Activated T-cell treated with anti-CD3 and anti-CD28 coated beads, Interleukin-2, amount 50 U/mL, for 72 hours (primary cell): ENCODE measurements around the gene GRM4. TPM values are rescaled to one million over a fixed set of nuclear protein-coding genes. Genes with fewer than 3 reads are reported as not detected.
"Not testable (repeated sequence)": the region's sequence is repeated elsewhere in the genome, so short reads cannot be mapped to it uniquely, and the experiment has no call there.

ENCODE experiments used
- ATAC-seq, 2 donors: fragments of 150-1000 bp; cut with Tn5 transposase; replicated peaks in 1 of 2; 2 replicates each; pipeline ENCODE4 v1.10.0; 2021; ENCODE audit warnings: moderate library complexity in 2 of 2, mild to moderate bottlenecking in 1 of 2
- DNase-seq, 2 donors: peaks; one replicate each; pipeline ENCODE4 v3.0.0; 2021 to 2022; ENCODE audit warnings: mixed read lengths in 1 of 2
- H3K27ac Mint-ChIP-seq: one replicate; pipeline ENCODE4 v1.8.0; 2022; ENCODE audit warnings: mild to moderate bottlenecking, moderate library complexity, mixed read lengths
- H3K27me3 Mint-ChIP-seq: one replicate; pipeline ENCODE4 v1.8.0; 2022; ENCODE audit warnings: low read depth, mixed read lengths
- H3K36me3 Mint-ChIP-seq, 2 donors: one replicate each; pipeline ENCODE4 v1.8.0; 2022; ENCODE audit warnings: mixed read lengths in 2 of 2, mild to moderate bottlenecking in 1 of 2; ENCODE audit not compliant: insufficient read depth in 2 of 2
- H3K4me1 Mint-ChIP-seq: one replicate; pipeline ENCODE4 v1.8.0; 2022; ENCODE audit warnings: low read depth, mixed read lengths
- H3K4me3 Mint-ChIP-seq, 2 donors: one replicate each; pipeline ENCODE4 v1.8.0; 2022; ENCODE audit warnings: mild to moderate bottlenecking in 2 of 2, mixed read lengths in 2 of 2, moderate library complexity in 2 of 2
- H3K9me3 Mint-ChIP-seq, 2 donors: one replicate each; pipeline ENCODE4 v1.8.0; 2022; ENCODE audit warnings: mixed read lengths in 2 of 2
- total RNA-seq, 2 donors: library from RNA; stranded (reverse); gene quantifications; one replicate each; pipeline ENCODE4 v1.2.3, GENCODE V29; 2022

The GRM4 gene
- total RNA-seq: under 1 TPM in 1 of 2 donors, not detected in 1; 0.07 TPM

DNA sequence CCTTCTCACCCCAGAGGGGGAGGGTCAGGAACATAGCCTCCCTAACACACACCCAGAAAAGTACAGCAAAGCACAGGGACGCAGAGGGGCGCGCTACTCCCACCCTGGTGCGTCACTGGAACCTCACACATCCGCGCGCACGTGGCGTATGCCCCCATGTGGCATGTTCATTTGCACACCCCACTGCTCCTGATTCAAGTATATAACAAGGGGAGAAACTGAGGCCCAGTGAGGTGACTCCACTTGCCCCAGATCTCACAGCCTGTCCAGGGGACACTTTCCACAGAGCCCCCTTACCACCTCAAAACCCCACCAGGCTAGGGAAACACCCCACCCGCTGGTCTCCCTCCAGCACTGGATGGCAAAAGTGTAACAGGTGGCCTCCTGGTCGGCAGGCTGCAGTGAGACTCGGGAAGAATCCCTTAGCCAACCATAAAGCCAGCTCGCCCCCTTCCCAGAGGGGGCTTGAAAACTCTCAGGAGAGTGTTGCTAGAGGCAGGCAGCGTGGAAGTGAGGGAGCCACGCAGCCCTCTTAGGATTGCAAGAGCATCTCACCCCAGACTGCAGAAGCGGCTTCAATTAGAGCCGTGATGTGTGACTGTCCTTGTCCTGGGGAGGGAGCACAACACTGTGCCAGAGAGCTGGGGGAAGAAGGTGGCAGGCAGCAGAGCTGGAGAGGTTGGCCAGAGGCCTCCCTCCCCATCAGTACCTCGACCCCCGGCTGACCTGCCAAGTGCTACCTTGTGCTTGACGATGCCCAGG, at the start of gene GRM4:
GRM4 (minus strand) TSS at position 67 of the 762 bp plus-strand sequence. CDS start 12,591 bp downstream, outside the sequence.
- H3K4me3 Mint-ChIP-seq: peak within 1 kb of the TSS; percentile 72 to 74
- H3K27ac Mint-ChIP-seq: no peak within 1 kb of the TSS
- DNase-seq: no peak
- no peaks in the 10 kb centered on the region for H3K9me3 Mint-ChIP-seq
- H3K27me3 Mint-ChIP-seq: peaks cover 72% of the 10 kb centered on the region
- no peaks in the 10 kb centered on the region for H3K36me3 Mint-ChIP-seq
- peaks cover 21% of the 10 kb centered on the region for H3K4me1 Mint-ChIP-seq
- ATAC-seq: no peak

DNA sequence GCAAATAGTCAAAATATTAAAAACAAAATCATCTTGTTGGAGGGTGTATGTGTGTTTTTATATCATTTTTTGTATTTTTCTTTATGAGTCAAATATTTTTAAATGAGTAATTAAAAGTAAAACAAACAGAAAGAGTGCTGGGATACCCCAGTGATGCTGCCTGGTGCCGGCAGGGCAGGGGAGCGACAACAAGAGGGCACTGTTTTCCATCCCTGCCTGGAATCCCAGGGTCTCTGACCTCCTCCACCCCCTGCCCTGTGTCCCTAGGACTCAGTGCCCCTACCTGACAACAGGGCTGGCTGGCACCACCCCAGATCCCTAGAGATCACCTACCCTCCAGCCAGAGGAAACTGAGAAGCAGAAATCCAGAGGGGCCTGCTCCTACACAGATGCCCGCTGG, 48.9 kb upstream of the GRM4 start:
- no peaks in the 10 kb centered on the region for H3K9me3 Mint-ChIP-seq
- DNase-seq (no peak), ATAC-seq (no peak)
- H3K27ac Mint-ChIP-seq: no peak overlapping the region
- no peaks in the 10 kb centered on the region for H3K36me3 Mint-ChIP-seq
- H3K27me3 Mint-ChIP-seq: no peaks in the 10 kb centered on the region
- no peak overlapping the region for H3K4me3 Mint-ChIP-seq
- H3K4me1 Mint-ChIP-seq: peaks cover 16% of the 10 kb centered on the region

DNA sequence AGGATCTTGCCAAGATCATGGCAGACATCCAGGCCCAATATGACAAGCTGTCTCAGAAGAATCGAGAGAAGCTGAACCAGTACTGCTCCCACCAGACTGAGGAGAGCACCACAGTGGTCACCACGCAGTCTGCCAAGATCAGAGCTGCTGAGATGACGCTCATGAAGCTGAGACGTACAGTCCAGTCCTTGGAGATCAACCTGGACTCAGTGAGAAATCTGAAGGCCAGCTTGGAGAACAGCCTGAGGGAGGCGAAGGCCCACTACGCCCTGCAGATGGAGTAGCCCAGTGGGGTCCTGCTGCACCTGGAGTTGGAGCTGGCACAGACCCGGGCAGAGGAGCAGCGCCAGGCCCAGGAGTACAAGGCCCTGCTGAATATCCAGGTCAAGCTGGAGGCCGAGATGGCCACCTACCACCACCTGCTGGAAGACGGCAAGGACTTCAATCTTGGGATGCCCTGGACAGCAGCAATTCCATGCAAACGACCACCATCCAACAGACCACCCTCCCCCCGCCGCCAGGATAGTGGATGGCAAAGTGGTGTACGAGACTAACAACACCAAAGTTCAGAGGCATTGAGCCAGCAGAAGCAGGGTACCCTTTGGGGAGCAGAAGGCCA, 44.7 kb upstream of the GRM4 start:
- Mint-ChIP-seq H3K4me1 (peaks cover 13% of the 10 kb centered on the region), H3K27me3 (no peaks in the 10 kb centered on the region), H3K27ac (no peak overlapping the region), H3K4me3 (no peak overlapping the region), H3K9me3 (no peaks in the 10 kb centered on the region), H3K36me3 (no peaks in the 10 kb centered on the region)
- DNase-seq (no peak), ATAC-seq (peak; percentile 7 to 27)

DNA sequence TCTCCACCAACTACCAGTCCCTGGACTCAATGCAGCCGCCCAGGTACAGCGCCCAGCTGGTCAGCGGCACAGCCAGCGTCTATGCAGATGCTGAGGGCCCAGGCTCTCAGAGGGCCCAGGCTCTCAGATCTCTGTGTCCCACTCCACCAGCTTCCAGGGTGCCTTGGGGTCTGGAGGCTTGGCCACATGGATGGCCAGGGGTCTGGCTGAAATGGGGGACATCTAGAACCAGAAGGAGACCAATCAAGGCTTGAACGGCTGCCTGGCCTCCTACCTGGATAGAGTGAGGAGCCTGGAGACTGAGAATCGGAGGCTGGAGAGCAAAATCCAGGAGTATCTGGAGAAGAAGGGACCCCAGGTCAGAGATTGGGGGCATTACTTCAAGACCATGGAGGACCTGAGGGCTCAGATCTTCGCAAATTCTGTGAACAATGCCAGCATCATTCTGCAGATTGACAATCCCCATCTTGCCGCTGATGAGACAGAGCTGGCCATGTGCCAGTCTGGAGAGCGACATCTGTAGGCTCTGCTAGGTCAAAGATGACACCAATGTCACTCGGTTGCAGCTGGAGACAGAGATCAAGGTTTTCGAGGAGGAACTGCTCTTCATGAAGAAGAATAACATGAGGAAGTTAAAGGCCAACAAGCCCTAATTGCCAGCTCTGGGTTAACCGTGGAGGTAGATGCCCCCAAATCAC, 44.1 kb upstream of the GRM4 start:
- DNase-seq (peak; percentile 51 to 55), ATAC-seq (peak; percentile 68 to 72)
- H3K36me3 Mint-ChIP-seq: no peaks in the 10 kb centered on the region
- no peak overlapping the region for H3K4me3 Mint-ChIP-seq
- H3K27me3 Mint-ChIP-seq: no peaks in the 10 kb centered on the region
- H3K27ac Mint-ChIP-seq: no peak overlapping the region
- no peaks in the 10 kb centered on the region for H3K9me3 Mint-ChIP-seq
- peaks cover 13% of the 10 kb centered on the region for H3K4me1 Mint-ChIP-seq

DNA sequence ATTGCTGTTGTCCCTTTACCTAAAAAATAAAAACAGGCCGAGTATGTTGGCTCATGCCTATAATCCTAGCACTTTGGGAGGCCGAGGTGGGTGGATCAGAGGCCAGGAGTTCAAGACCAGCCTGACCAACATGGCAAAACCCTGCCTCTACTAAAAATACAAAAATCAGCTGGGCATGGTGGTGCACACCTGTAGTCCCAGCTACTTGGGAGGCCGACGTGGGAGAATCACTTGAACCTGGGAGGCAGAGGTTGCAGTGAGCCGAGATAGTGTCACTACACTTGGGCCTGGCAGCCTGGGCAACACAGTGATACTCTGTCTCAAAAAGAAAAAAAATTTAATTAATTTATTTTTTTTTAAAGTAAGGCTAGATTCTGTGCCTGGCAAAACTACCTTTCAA, 38.8 kb upstream of the GRM4 start:
- not testable (repeated sequence) for H3K9me3 Mint-ChIP-seq, H3K36me3 Mint-ChIP-seq, H3K4me3 Mint-ChIP-seq, DNase-seq, H3K27ac Mint-ChIP-seq, H3K27me3 Mint-ChIP-seq, ATAC-seq
- peaks cover 27% of the 10 kb centered on the region for H3K4me1 Mint-ChIP-seq

DNA sequence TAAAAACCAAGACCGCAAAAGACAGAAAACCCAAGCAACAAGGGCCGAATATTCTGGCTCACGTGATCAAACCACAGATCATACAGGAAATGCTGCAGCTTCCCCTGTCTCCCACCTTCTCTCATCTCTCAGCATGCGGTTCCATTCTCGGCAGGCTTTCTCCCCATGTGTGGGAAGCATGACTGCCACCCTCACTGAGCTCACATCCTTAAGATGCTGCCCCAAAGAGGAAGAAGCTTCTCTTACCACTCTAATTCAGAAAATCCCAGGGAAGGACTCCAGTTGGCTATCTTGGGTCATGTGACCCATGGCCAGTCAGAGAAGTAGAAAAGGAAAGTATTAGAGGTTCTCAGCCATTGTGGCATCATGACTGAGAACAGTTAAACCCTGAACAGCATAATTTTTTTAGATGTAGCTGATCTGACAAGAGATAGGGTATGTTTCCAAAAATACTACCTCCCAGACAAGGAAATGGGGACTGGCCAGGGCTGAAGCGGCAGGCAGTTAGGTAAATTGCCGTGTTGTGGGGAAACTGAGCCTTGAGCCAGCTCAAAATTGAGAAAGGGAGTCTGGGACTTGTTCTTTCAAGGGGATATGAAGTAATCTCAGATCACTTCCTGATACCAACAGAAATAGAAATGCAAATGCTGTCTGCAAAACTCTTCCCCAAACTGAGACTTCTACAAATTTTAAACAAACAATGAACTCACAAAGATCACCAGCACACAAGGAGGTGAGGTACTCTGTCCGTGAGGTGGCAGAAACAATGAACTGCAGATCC, 37.1 kb upstream of the GRM4 start:
- peak; percentile 93 to 94 for ATAC-seq
- peaks cover 23% of the 10 kb centered on the region for H3K4me1 Mint-ChIP-seq

DNA sequence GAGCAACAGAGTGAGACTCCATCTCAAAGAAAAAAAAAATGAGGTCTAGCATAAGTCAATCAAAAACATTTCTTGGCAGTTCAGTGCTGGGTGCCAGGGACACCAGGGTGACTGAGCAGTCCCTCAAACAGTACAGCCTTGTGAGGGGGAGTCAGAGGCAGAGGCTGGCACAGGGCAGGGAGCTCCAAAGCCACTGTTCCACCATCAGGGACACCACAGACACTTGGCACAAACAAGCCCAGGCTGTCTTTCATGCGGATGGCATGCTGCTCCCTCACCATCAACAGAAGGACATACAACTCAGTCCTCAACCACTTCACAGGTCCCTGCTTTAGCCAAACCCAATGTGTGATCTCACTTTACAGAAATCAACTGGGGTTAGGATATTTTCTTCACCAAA, 36.0 kb upstream of the GRM4 start:
- DNase-seq: no peak
- Mint-ChIP-seq H3K27me3 (no peaks in the 10 kb centered on the region), H3K4me3 (peak overlapping the region in 1 of 2 donors; percentile 3), H3K9me3 (peaks cover 1% of the 10 kb centered on the region in 2 donors), H3K36me3 (peaks cover 6 to 10% of the 10 kb centered on the region in 2 donors), H3K27ac (peak overlapping the region; percentile 54), H3K4me1 (peaks cover 23% of the 10 kb centered on the region)
- no peak for ATAC-seq

More for the DNA sequence above, 37.1 kb upstream of the GRM4 start:
- Mint-ChIP-seq H3K27ac (peak overlapping the region; percentile 62), H3K36me3 (peaks cover 6 to 10% of the 10 kb centered on the region in 2 donors), H3K4me3 (peak overlapping the region; percentile 70 to 75), H3K27me3 (no peaks in the 10 kb centered on the region), H3K9me3 (peaks cover 1% of the 10 kb centered on the region in 2 donors)
- DNase-seq: peak; percentile 60 to 70

DNA sequence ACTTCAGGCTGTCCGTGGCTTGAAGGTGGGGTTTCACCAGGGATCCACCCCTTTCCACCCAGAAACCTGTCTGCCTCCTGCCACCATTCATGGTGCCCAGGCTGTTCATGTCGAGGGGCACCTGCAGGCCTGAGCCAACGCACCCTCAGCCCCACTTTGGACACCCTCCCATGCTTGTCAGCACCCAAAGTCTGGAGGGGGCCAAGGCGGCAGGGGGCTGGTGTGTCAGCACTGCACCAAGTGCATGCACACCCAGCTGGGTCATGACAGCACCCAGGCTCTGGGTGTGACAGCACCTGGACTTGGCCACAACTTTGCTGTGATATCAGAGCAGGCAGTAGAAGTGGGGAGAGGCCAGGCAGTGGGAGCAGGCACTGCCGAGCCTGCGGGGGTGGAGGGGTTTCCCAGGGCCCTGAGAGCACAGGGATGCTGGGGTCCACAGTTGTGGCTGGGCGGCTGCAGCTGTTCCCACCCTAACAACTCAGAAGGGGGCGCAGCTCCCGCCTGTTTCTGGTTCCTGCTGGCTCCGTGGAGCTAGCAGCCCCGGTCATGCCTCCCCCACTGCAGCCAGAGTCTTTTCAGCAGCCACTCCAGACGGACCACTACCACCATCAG, 33.3 kb upstream of the GRM4 start:
- DNase-seq (no peak), ATAC-seq (no peak)
- H3K4me3 Mint-ChIP-seq: no peak overlapping the region
- peaks cover 6 to 10% of the 10 kb centered on the region in 2 donors for H3K36me3 Mint-ChIP-seq
- no peak overlapping the region for H3K27ac Mint-ChIP-seq
- peaks cover 1% of the 10 kb centered on the region in 2 donors for H3K9me3 Mint-ChIP-seq
- H3K27me3 Mint-ChIP-seq: no peaks in the 10 kb centered on the region
- H3K4me1 Mint-ChIP-seq: peaks cover 23% of the 10 kb centered on the region

DNA sequence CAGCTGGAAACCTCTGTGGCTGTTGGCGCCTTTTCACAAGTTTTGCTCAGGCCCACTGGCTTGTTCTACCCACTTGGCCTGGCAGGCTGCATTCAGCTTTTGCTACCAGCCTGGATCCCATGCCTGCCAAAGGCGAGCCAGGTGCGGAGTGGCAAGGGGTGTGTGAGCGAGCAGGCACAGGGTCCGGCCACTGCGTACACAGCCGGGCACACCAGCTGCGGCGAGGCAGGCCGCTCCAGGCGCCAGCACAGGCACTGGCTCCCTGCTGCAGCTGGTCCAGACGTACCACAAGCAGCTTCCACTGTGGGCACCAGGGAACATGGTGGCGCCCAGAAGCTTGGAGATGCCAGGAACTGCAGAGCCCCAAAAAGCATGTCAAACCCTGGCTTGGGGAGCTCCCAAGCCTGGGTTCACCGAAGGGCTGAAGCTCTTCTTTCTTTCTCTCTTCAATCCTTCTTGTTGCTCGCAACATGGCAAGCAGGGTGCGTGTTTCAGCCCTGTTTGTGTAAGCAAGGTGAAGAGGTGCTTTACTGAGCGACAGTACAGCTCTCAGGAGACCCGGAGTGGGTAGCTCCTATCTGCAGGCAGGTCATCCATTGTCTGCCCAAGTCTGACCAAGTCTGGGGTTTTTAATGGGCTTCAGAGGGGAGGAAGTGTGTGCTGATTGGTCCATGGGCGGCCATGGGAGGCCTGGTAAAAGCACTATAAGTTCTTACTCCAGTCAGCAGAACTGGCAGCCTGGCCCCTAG, 32.6 kb upstream of the GRM4 start:
- H3K36me3 Mint-ChIP-seq: peaks cover 5 to 8% of the 10 kb centered on the region in 2 donors
- peaks cover 20% of the 10 kb centered on the region for H3K4me1 Mint-ChIP-seq
- H3K27ac Mint-ChIP-seq: no peak overlapping the region
- peaks cover under 1 to 1% of the 10 kb centered on the region in 2 donors for H3K9me3 Mint-ChIP-seq
- ATAC-seq (no peak), DNase-seq (no peak)
- no peak overlapping the region for H3K4me3 Mint-ChIP-seq
- no peaks in the 10 kb centered on the region for H3K27me3 Mint-ChIP-seq

DNA sequence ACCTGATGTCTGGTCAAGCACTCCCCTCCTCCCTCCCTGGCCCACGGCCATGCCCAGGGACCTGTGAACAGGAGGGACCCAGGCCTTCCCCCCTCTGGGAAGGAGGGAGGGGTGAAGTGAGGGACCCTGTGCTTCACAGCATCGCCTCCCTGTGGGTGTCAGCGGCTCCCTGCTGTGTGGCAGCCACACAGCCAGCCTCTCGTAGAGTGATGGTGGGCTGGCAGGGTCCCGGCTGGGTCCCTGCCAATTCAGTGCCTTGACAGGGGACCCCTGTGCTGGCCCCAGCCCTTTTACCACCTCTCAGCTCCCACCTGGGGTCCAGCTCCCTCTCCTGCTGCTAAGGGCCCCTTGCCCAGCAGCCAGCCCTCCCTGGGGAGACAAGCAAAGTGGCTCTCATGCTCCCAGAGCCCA, 31.3 kb upstream of the GRM4 start:
- DNase-seq: no peak

DNA sequence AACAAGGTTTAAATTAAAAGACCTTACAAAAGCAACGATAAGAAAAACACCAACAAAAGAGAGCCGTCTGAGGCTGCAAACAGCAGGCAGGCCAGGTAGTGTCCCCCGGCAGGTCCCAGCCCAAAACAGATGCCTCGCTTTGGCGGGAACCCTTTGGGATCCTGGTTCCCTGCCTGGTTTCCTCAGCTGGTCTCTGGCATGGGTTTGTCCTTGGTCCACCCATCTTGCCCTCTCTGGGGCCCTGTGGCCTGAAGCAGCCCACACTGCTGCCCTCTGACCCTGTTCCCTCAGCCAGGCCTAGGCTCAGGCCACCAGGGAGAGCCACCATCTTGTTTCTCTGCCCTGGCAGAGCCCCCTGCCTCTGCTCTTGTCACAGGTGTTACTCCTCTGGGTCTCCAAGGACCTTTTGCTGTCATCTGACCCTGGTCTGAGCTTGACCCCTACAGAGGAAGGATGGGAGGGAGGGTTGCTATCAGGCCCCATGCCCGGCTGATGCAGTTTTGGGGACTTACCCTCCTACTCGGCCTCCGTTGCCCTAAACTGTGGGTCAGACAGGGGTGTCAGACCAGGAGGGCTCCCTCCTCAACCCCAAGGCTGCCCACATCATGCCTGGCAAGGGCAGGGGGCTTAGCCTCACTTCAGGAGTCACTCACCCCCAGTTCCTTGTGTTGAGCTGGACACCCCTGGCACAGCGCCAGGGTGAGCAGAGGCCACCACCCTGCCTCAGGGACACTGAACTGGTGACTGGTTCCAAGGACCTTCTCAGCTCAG, 30.6 kb upstream of the GRM4 start:
- Mint-ChIP-seq H3K4me3 (no peak overlapping the region), H3K27ac (no peak overlapping the region), H3K4me1 (peaks cover under 1% of the 10 kb centered on the region), H3K36me3 (no peaks in the 10 kb centered on the region), H3K27me3 (no peaks in the 10 kb centered on the region), H3K9me3 (no peaks in the 10 kb centered on the region)
- DNase-seq (no peak), ATAC-seq (no peak)

More for the DNA sequence above, 31.3 kb upstream of the GRM4 start:
- Mint-ChIP-seq H3K27ac (no peak overlapping the region), H3K27me3 (no peaks in the 10 kb centered on the region), H3K4me1 (peaks cover 6% of the 10 kb centered on the region), H3K4me3 (no peak overlapping the region), H3K9me3 (no peaks in the 10 kb centered on the region), H3K36me3 (no peaks in the 10 kb centered on the region)
- no peak for ATAC-seq
